Measurements from ENCODE around the gene ROBO2. TPM values are rescaled to one million over a fixed set of nuclear protein-coding genes. Genes with fewer than 3 reads are reported as not detected.

The ROBO2 gene
- total RNA-seq, 1 donor from 2014 or later: 0.79 TPM

DNA sequence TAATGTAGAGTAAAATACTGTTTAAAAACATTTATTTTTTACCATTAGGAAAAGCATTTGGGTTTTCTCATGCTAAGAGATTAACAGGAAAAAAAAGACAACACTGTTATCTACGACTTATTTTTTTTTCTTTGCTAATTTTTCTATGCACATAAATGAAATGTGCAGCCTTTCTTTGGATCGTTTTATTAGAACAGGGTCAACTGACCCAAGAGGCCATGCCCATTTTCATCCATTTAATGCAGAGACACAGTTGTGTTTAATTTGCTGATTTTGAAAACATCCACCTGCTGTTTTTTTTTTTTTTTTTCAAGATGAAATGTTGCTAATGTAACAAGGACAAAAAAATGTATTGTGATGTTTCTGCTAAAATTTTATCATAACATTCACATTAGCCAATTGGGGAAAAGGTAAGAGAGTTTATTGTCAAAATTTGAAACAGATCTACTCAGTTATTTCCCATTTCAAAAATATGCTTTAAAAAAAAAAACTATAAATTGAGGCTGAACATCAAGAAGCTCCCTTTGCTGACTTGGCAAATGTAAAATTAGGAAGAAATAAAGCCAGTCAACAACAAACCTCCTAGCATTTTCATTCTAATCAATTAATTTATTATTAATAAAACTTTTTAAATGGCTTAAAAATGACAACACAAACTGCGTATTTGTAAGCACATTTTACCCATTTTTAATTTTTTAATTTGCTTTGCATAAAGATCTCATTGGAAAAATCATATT lies 485.2 kb downstream of the ROBO2 start:
- TF ChIP-seq, protein P1, sequence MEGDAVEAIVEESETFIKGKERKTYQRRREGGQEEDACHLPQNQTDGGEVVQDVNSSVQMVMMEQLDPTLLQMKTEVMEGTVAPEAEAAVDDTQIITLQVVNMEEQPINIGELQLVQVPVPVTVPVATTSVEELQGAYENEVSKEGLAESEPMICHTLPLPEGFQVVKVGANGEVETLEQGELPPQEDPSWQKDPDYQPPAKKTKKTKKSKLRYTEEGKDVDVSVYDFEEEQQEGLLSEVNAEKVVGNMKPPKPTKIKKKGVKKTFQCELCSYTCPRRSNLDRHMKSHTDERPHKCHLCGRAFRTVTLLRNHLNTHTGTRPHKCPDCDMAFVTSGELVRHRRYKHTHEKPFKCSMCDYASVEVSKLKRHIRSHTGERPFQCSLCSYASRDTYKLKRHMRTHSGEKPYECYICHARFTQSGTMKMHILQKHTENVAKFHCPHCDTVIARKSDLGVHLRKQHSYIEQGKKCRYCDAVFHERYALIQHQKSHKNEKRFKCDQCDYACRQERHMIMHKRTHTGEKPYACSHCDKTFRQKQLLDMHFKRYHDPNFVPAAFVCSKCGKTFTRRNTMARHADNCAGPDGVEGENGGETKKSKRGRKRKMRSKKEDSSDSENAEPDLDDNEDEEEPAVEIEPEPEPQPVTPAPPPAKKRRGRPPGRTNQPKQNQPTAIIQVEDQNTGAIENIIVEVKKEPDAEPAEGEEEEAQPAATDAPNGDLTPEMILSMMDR (IDR thresholded peaks at IDR 0.05; ENCODE audit: insufficient read depth, low read length, severe bottlenecking): no peak
- DNase-seq (ENCODE audit: low read depth) (no peak), FAIRE-seq (no peak)
- no peaks in the 10 kb centered on the region for H3K27me3 ChIP-seq (ENCODE audit: control insufficient read depth, insufficient read depth, low read length)
- H3K36me3 ChIP-seq (ENCODE audit: control insufficient read depth, insufficient read depth, low read length): no peaks in the 10 kb centered on the region
- no peak overlapping the region for H3K4me3 ChIP-seq (ENCODE audit: low read depth, low read length)

DNA sequence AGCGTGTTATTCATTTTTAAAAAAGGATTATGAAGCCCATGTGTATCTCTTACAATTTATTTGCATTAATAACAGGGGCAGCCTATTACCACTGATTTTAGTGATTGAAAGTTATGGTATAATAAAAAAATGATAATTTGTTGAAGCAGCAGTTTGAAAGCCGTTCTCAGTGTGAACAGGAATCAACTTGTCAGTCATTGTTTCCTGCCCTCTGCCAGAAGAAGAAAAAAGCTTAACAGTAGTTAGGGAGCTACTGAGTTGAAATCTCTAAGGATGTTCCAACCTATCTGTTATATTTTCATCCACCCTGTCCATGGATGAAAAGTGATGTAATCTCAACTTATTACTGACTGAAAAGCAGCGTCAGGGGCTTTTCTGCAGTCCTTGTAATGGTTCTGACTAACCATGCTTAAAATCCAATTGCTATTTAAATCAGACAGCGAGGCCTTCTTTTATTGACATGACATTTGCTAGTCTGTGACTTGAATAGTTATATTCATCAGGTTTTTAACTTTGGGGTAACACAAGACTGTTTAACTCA lies 486.7 kb downstream of the ROBO2 start:
- no peaks in the 10 kb centered on the region for H3K36me3 ChIP-seq (ENCODE audit: control insufficient read depth, insufficient read depth, low read length)
- H3K4me3 ChIP-seq (ENCODE audit: low read depth, low read length): no peak overlapping the region
- peak; percentile 13 for DNase-seq (ENCODE audit: low read depth)
- H3K27me3 ChIP-seq (ENCODE audit: control insufficient read depth, insufficient read depth, low read length): no peaks in the 10 kb centered on the region
- TF ChIP-seq, protein P1 (IDR thresholded peaks at IDR 0.05; ENCODE audit: insufficient read depth, low read length, severe bottlenecking): no peak
- FAIRE-seq: no peak

DNA sequence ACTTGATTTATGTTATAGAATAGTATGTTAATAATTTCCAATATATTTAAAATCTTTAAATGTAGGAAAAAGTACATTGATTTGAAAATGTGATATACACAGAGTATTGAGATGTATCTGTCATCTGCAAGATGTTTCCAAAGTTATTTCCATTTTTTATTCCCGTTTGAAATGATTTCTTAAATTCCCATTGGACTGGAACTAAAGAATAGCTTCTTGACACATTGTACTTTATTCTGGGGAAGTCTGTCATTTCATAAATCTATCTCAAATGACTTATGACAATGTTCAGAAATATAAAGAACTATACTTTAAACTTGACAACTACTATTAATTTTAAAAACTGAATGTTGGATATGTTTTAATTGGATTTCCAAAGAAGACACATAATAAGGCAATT lies 489.6 kb downstream of the ROBO2 start:
- FAIRE-seq (no peak), DNase-seq (ENCODE audit: low read depth) (no peak)
- H3K36me3 ChIP-seq (ENCODE audit: control insufficient read depth, insufficient read depth, low read length): no peaks in the 10 kb centered on the region
- TF ChIP-seq, protein P1 (IDR thresholded peaks at IDR 0.05; ENCODE audit: insufficient read depth, low read length, severe bottlenecking): no peak
- H3K27me3 ChIP-seq (ENCODE audit: control insufficient read depth, insufficient read depth, low read length): no peaks in the 10 kb centered on the region
- no peak overlapping the region for H3K4me3 ChIP-seq (ENCODE audit: low read depth, low read length)

DNA sequence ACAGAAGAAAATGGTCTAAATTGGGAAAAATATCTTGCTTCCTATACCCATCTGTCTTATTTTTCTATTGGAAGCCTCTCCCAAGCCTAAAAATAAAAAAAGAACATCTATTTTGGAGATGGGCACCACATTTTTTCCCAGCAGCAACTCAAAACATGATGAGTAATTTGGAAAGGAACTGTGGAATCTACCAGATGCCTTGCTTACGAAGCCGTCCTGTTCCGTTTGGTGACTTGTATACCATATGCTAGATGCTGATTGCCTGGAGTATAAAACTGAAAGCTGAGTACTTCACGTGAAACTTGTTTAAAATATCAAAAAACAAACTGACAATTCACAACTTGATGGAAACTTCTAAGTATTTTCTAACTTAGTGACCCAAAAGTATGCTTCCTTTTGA lies 491.0 kb downstream of the ROBO2 start:
- TF ChIP-seq, protein P1 (IDR thresholded peaks at IDR 0.05; ENCODE audit: insufficient read depth, low read length, severe bottlenecking): no peak
- Histone ChIP-seq H3K27me3 (ENCODE audit: control insufficient read depth, insufficient read depth, low read length) (no peaks in the 10 kb centered on the region), H3K4me3 (ENCODE audit: low read depth, low read length) (no peak overlapping the region), H3K36me3 (ENCODE audit: control insufficient read depth, insufficient read depth, low read length) (no peaks in the 10 kb centered on the region)
- DNase-seq (ENCODE audit: low read depth): no peak
- no peak for FAIRE-seq

DNA sequence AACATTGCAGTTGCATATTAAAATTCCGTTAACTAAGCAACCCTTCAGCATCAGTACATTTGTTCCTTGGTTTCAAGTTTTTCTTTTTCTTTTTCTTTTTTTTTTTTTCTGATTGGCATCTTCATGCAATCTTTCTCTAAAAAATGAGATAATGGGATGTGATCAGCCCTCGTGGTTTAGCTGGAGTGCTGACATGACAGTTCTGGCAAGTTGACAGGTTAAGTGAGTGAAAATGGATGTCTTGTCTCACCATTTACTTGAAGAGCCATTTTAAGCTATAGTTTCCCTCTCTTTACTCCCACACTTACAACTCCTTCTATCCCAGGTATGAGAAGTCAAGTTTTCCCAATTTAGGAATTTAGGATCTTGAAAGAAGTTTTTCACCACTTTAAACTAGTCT lies 495.2 kb downstream of the ROBO2 start:
- TF ChIP-seq, protein P1 (IDR thresholded peaks at IDR 0.05; ENCODE audit: insufficient read depth, low read length, severe bottlenecking): no peak
- Histone ChIP-seq H3K36me3 (ENCODE audit: control insufficient read depth, insufficient read depth, low read length) (no peaks in the 10 kb centered on the region), H3K4me3 (ENCODE audit: low read depth, low read length) (no peak overlapping the region), H3K27me3 (ENCODE audit: control insufficient read depth, insufficient read depth, low read length) (no peaks in the 10 kb centered on the region)
- FAIRE-seq: no peak
- no peak for DNase-seq (ENCODE audit: low read depth)
